GM12892 (cell line): ENCODE results near the gene TTC39B.
A peak's percentile ranks its signal among the peaks of the same experiment; 100 is the strongest.

Source experiments
- DNase-seq: peaks from one replicate; pipeline ENCODE4 v3.0.0; 2011; ENCODE audit not compliant: insufficient read length
- FAIRE-seq: peaks from 2 replicates; lab custom pipeline; 2011; peaks lifted over from hg19 to GRCh38; lab: Jason Lieb, UNC
- POLR2A ChIP-seq: IDR thresholded peaks from 2 replicates; pipeline ENCODE4 v1.6.1; 2011; ENCODE audit warnings: low read depth, low read length, control low read depth
- POLR2AphosphoS5 ChIP-seq: IDR thresholded peaks from 2 replicates; pipeline ENCODE4 v1.6.1; 2011; ENCODE audit warnings: low read depth, low read length, control low read depth
- TAF1 ChIP-seq: IDR thresholded peaks from 2 replicates; pipeline ENCODE4 v1.6.1; 2011; ENCODE audit warnings: low read depth, mild to moderate bottlenecking, control low read depth, low read length, borderline replicate concordance

The TTC39B gene

GRCh38 chr9:15137089-15137488 is 169.9 kb downstream of the TTC39B start:
- FAIRE-seq, result no peak

GRCh38 chr9:15136646-15137045 is 170.4 kb downstream of the TTC39B start:
- TF ChIP-seq TAF1, result no peak
- TF ChIP-seq POLR2AphosphoS5, result no peak
- no peak for TF ChIP-seq POLR2A
- DNase-seq (no peak), FAIRE-seq (no peak)

More at GRCh38 chr9:15137089-15137488, 169.9 kb downstream of the TTC39B start:
- DNase-seq, result no peak
- no peak for TF ChIP-seq POLR2A
- no peak for TF ChIP-seq TAF1
- no peak for TF ChIP-seq POLR2AphosphoS5

- FAIRE-seq (peak; percentile 93), DNase-seq (no peak)
- TF ChIP-seq TAF1 (no peak), POLR2AphosphoS5 (no peak), POLR2A (no peak)
These were observed 171.7 kb downstream of the TTC39B start for GRCh38 chr9:15135164-15135792.

GRCh38 chr9:15133488-15133887 is 173.5 kb downstream of the TTC39B start:
- no peak for FAIRE-seq
- no peak for DNase-seq
- TF ChIP-seq POLR2A, result no peak
- no peak for TF ChIP-seq TAF1
- TF ChIP-seq POLR2AphosphoS5, result no peak

GRCh38 chr9:15132091-15132490 is 174.9 kb downstream of the TTC39B start:
- no peak for FAIRE-seq
- no peak for DNase-seq
- TF ChIP-seq POLR2A (no peak), POLR2AphosphoS5 (no peak), TAF1 (no peak)

GRCh38 chr9:15131094-15131493 is 175.9 kb downstream of the TTC39B start:
- FAIRE-seq (no peak), DNase-seq (no peak)
- TF ChIP-seq TAF1 (no peak), POLR2AphosphoS5 (no peak), POLR2A (no peak)

GRCh38 chr9:15127831-15128230 is 179.2 kb downstream of the TTC39B start:
- no peak for FAIRE-seq

GRCh38 chr9:15121630-15122029 is 185.4 kb downstream of the TTC39B start:
- TF ChIP-seq POLR2AphosphoS5, result no peak
- no peak for TF ChIP-seq TAF1
- no peak for TF ChIP-seq POLR2A
- DNase-seq (no peak), FAIRE-seq (no peak)

More at GRCh38 chr9:15127831-15128230, 179.2 kb downstream of the TTC39B start:
- DNase-seq, result no peak
- TF ChIP-seq POLR2A (no peak), TAF1 (no peak), POLR2AphosphoS5 (no peak)

- no peak for TF ChIP-seq POLR2AphosphoS5
- no peak for TF ChIP-seq POLR2A
- no peak for TF ChIP-seq TAF1
- no peak for DNase-seq
- FAIRE-seq, result no peak
These were observed 190.9 kb downstream of the TTC39B start for GRCh38 chr9:15116130-15116580.

- DNase-seq (no peak), FAIRE-seq (no peak)
- TF ChIP-seq POLR2AphosphoS5 (no peak), POLR2A (no peak), TAF1 (no peak)
These were observed 191.3 kb downstream of the TTC39B start for GRCh38 chr9:15115702-15116101.

GRCh38 chr9:15115041-15115440 is 192.0 kb downstream of the TTC39B start:
- DNase-seq (no peak), FAIRE-seq (no peak)
- TF ChIP-seq POLR2AphosphoS5, result no peak
- TF ChIP-seq POLR2A, result no peak
- no peak for TF ChIP-seq TAF1
